ENCODE measurements around the gene ST8SIA4.

DNA sequence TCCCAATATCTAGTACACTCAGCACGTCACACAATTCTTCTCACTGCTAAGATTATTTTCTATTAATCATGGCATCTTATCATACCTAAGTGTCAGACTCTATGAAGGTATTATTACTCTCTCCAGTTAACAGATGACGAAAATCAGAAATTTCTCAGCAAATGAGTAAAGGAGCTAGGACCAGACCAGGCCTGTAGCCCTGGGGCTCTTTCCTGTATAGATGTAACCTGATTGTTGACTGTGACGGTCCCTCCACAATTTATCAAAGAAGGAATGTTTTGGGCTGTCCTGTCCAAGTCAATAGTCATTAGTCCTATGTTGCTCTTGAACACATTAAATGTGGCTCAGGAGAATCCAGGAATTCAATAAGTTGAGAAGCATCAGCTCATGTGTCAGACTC lies 106.2 kb downstream of the ST8SIA4 start:
- TF ChIP-seq OSR1 (CRISPR knock-in tag; IDR thresholded peaks at IDR 0.05) (no peak), ZFP3 (CRISPR knock-in tag; IDR thresholded peaks at IDR 0.05) (no peak), ZFP30 (CRISPR knock-in tag; IDR thresholded peaks at IDR 0.05) (no peak), ZNF8 (CRISPR knock-in tag; IDR thresholded peaks at IDR 0.05) (no peak), TCF4 (CRISPR knock-in tag; IDR thresholded peaks at IDR 0.05; ENCODE audit: borderline replicate concordance) (no peak), ZC3H10 (CRISPR knock-in tag; IDR thresholded peaks at IDR 0.05) (no peak), GLIS3 (CRISPR knock-in tag; IDR thresholded peaks at IDR 0.05) (no peak), ZNF70 (CRISPR knock-in tag; IDR thresholded peaks at IDR 0.05) (no peak)
- TF ChIP-seq, protein P1, sequence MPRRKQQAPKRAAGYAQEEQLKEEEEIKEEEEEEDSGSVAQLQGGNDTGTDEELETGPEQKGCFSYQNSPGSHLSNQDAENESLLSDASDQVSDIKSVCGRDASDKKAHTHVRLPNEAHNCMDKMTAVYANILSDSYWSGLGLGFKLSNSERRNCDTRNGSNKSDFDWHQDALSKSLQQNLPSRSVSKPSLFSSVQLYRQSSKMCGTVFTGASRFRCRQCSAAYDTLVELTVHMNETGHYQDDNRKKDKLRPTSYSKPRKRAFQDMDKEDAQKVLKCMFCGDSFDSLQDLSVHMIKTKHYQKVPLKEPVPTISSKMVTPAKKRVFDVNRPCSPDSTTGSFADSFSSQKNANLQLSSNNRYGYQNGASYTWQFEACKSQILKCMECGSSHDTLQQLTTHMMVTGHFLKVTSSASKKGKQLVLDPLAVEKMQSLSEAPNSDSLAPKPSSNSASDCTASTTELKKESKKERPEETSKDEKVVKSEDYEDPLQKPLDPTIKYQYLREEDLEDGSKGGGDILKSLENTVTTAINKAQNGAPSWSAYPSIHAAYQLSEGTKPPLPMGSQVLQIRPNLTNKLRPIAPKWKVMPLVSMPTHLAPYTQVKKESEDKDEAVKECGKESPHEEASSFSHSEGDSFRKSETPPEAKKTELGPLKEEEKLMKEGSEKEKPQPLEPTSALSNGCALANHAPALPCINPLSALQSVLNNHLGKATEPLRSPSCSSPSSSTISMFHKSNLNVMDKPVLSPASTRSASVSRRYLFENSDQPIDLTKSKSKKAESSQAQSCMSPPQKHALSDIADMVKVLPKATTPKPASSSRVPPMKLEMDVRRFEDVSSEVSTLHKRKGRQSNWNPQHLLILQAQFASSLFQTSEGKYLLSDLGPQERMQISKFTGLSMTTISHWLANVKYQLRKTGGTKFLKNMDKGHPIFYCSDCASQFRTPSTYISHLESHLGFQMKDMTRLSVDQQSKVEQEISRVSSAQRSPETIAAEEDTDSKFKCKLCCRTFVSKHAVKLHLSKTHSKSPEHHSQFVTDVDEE (CRISPR knock-in tag; IDR thresholded peaks at IDR 0.05), result no peak

All from SK-N-SH treated with all-trans-retinoic acid at 6 μM for 48 hours (cell line).